GM23248 (cell line): ENCODE measurements around the gene SETD2. TPM values are rescaled to one million over a fixed set of nuclear protein-coding genes. Genes with fewer than 3 reads are reported as not detected.

Experiments
- DNase-seq: peaks from one replicate; pipeline ENCODE4 v3.0.0-alpha.2; 2015
- H2AFZ ChIP-seq: fragments of 200-600 bp; sonication (generic); 2 replicates; pipeline ENCODE4 v1.6.1; 2016; ENCODE audit warnings: antibody characterized with exemption
- H3F3A ChIP-seq: fragments of 200-600 bp; sonication (generic); 2 replicates; pipeline ENCODE4 v1.6.1; 2016; ENCODE audit warnings: mild to moderate bottlenecking, antibody characterized with exemption, mixed run types; ENCODE audit not compliant: insufficient read depth
- H3K27ac ChIP-seq: fragments of 200-600 bp; sonication (generic); 2 replicates; pipeline ENCODE4 v1.5.1; 2016; ENCODE audit warnings: mild to moderate bottlenecking
- H3K27me3 ChIP-seq: fragments of 200-600 bp; sonication (generic); replicated peaks from 2 replicates; pipeline ENCODE4 v1.6.1; 2016; ENCODE audit warnings: mild to moderate bottlenecking; ENCODE audit not compliant: insufficient read depth
- H3K36me3 ChIP-seq: fragments of 200-600 bp; sonication (generic); 2 replicates; pipeline ENCODE4 v1.6.1; 2016; ENCODE audit warnings: low read depth, mild to moderate bottlenecking
- H3K4me1 ChIP-seq: fragments of 200-600 bp; sonication (generic); 2 replicates; pipeline ENCODE4 v1.6.1; 2016; ENCODE audit warnings: mild to moderate bottlenecking; ENCODE audit not compliant: insufficient read depth
- H3K4me2 ChIP-seq: fragments of 200-600 bp; sonication (generic); one replicate; pipeline ENCODE4 v1.6.1; 2016; ENCODE audit warnings: mild to moderate bottlenecking; ENCODE audit not compliant: unreplicated experiment
- H3K4me3 ChIP-seq: fragments of 200-600 bp; sonication (generic); 2 replicates; pipeline ENCODE4 v1.5.1; 2016; ENCODE audit warnings: mild to moderate bottlenecking
- H3K79me2 ChIP-seq: fragments of 200-600 bp; sonication (generic); 2 replicates; pipeline ENCODE4 v1.6.1; 2016; ENCODE audit warnings: mild to moderate bottlenecking; ENCODE audit not compliant: insufficient read depth
- H3K9ac ChIP-seq: fragments of 200-600 bp; sonication (generic); 2 replicates; pipeline ENCODE4 v1.6.1; 2016; ENCODE audit warnings: mild to moderate bottlenecking
- H3K9me2 ChIP-seq: fragments of 200-600 bp; sonication (generic); 2 replicates; pipeline ENCODE4 v1.6.1; 2016; ENCODE audit warnings: mixed run types, mild to moderate bottlenecking, moderate library complexity; ENCODE audit not compliant: insufficient read depth
- H3K9me3 ChIP-seq: fragments of 200-600 bp; sonication (generic); one replicate; pipeline ENCODE4 v1.6.1; 2017; ENCODE audit warnings: low read depth
- H4K20me1 ChIP-seq: fragments of 200-600 bp; sonication (generic); 2 replicates; pipeline ENCODE4 v1.6.0; 2016; ENCODE audit not compliant: insufficient read depth
- EZH2 ChIP-seq: fragments of 200-600 bp; sonication (generic); IDR thresholded peaks from 2 replicates; pipeline ENCODE4 v1.6.1; 2018; ENCODE audit warnings: antibody characterized with exemption, mild to moderate bottlenecking; ENCODE audit not compliant: insufficient read depth, poor library complexity, severe bottlenecking
- EZH2phosphoT487 ChIP-seq: fragments of 200-600 bp; sonication (generic); IDR thresholded peaks from 2 replicates; pipeline ENCODE4 v1.6.1; 2018; ENCODE audit warnings: antibody characterized with exemption, moderate library complexity, mild to moderate bottlenecking, low read depth; ENCODE audit not compliant: insufficient read depth
- WGBS, 2 experiments: methylation state at CpG; one replicate each; pipeline ENCODE4 v1.1.6; 2015 to 2017; ENCODE audit warnings: low lambda C conversion rate in 2 of 2, low coverage in 1 of 2; ENCODE audit errors: missing lambda C conversion rate in 2 of 2; 5-methylcytosine and 5-hydroxymethylcytosine counted together
- in situ Hi-C: fragments of 300-500 bp; cut with MboI; formaldehyde crosslinking; loops from 2 replicates; pipeline ENCODE4 v1.15.0; 2020
- polyA plus RNA-seq: library from polyadenylated mRNA; unstranded; fragments of >200 nt; fragmentation: Nextera tagmentation; extraction: Ambion mirVana; gene quantifications from 2 replicates; pipeline ENCODE4 v1.2.1, GENCODE V29; 2016
- total RNA-seq: library from RNA; depleted of rRNA; stranded (reverse); fragments of >200 nt; shearing (Covaris generic); gene quantifications from 2 replicates; pipeline ENCODE4 v1.2.3, GENCODE V29; 2014

SETD2 gene
- total and polyA plus RNA-seq, 2 experiments from 2014 or later = 16.2 to 24.0 TPM

- no peaks in the 10 kb centered on the region for H3K36me3 ChIP-seq
- H3F3A ChIP-seq = peaks cover 11% of the 10 kb centered on the region; the same call in 1 of the 2 replicates
- in situ Hi-C loops = no loop called here
- 1% methylated on average over 54 to 64 of the region's 64 CpGs for WGBS, 2 experiments
- peak; percentile 99 for DNase-seq
- TF ChIP-seq EZH2 (no peak), EZH2phosphoT487 (no peak)
- no peaks in the 10 kb centered on the region for H3K27me3 ChIP-seq
- H2AFZ ChIP-seq = peak within 1 kb of the TSS; percentile 77
- H3K27ac ChIP-seq = peak within 1 kb of the TSS; percentile 93
- no peaks in the 10 kb centered on the region for H3K9me2 ChIP-seq
- H3K9ac ChIP-seq = peak within 1 kb of the TSS; percentile 93
- H3K4me3 ChIP-seq = peak within 1 kb of the TSS; percentile 90
- H3K4me1 ChIP-seq = peaks cover 12% of the 10 kb centered on the region; the same call in 1 of the 2 replicates
- H3K79me2 ChIP-seq = peaks cover 46% of the 10 kb centered on the region
- H3K9me3 ChIP-seq = no peaks in the 10 kb centered on the region
- peak within 1 kb of the TSS; percentile 80 for H3K4me2 ChIP-seq
- H4K20me1 ChIP-seq = no peaks in the 10 kb centered on the region
Observed at GRCh38 chr3:46976326-46977190, 187.4 kb downstream of the SETD2 start, which contains the start of gene CCDC12. Gene CCDC12 (minus strand): TSS chr3:46976745. CDS start chr3:46976732, 13 bp downstream.

DNA sequence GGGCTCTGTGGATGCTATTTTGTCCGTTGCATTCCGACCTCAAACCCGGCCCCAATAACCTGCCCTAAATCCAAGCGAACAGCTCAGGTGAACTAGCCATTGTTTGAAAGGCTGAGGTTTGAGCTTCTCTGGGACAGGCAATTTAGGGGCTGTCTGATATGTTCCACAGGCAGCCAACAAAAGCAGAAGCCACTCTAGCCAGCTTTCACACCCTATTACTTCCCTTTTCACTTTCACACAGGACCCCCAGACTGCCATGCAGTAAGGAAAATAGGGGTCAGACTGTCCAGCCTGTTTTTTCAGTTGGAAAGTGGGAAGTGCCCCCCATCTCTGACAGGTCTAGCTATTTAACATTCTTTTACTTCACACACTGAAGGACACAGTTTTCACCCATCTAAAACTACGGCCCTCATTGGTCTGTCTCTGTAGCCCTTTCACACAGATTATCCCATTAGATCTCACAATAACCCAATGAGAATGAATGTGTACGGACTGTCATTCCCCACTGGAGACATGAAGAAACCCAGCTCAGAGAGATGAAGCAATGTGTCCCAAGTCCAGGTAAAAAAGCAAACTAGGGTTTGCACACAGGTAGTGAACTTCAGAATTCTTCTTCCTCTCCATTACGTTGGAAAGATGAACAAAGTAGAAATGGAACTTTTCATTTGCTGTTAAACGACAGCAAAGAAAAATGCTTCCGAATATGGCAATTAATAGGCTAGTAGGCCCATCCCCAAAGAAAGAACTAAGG, 189.3 kb downstream of the SETD2 start:
- H2AFZ ChIP-seq = no peak overlapping the region
- WGBS, 2 experiments = 88 to 89% methylated on average over 9 of the region's 9 CpGs
- no peak for TF ChIP-seq EZH2
- TF ChIP-seq EZH2phosphoT487 = no peak
- H3K27ac ChIP-seq = no peak overlapping the region
- H3K4me2 ChIP-seq = peak overlapping the region; percentile 80
- no peak for DNase-seq
- no peaks in the 10 kb centered on the region for H3K9me3 ChIP-seq
- H4K20me1 ChIP-seq = peaks cover under 1% of the 10 kb centered on the region; the same call in 1 of the 2 replicates
- H3K27me3 ChIP-seq = no peaks in the 10 kb centered on the region
- peaks cover 25% of the 10 kb centered on the region for H3K4me1 ChIP-seq
- H3K36me3 ChIP-seq = no peaks in the 10 kb centered on the region
- in situ Hi-C loops = no loop called here
- H3K79me2 ChIP-seq = peaks cover 66% of the 10 kb centered on the region
- peaks cover 26% of the 10 kb centered on the region; the same call in 1 of the 2 replicates for H3F3A ChIP-seq
- H3K4me3 ChIP-seq = peak overlapping the region; percentile 90
- H3K9ac ChIP-seq = no peak overlapping the region
- no peaks in the 10 kb centered on the region for H3K9me2 ChIP-seq

- peaks cover 13% of the 10 kb centered on the region; the same call in 1 of the 2 replicates for H4K20me1 ChIP-seq
- H3K27me3 ChIP-seq = no peaks in the 10 kb centered on the region
Observed at GRCh38 chr3:46972396-46972795, 191.5 kb downstream of the SETD2 start.

GRCh38 chr3:46971742-46972141, 192.2 kb downstream of the SETD2 start:
- H3K27me3 ChIP-seq = no peaks in the 10 kb centered on the region
- H3K4me2 ChIP-seq = peak overlapping the region; percentile 24
- 100% methylated on average over 1 of the region's 1 CpG for WGBS, 2 experiments
- peaks cover 20% of the 10 kb centered on the region for H3K4me1 ChIP-seq
- in situ Hi-C loops = no loop called here
- H3K79me2 ChIP-seq = peaks cover 95% of the 10 kb centered on the region
- no peak overlapping the region for H3K9ac ChIP-seq
- H3K9me2 ChIP-seq = no peaks in the 10 kb centered on the region
- H3K27ac ChIP-seq = no peak overlapping the region
- TF ChIP-seq EZH2 = no peak
- TF ChIP-seq EZH2phosphoT487 = no peak
- H3F3A ChIP-seq = peaks cover 19% of the 10 kb centered on the region; the same call in 1 of the 2 replicates
- no peaks in the 10 kb centered on the region for H3K9me3 ChIP-seq
- no peak overlapping the region for H2AFZ ChIP-seq
- DNase-seq = no peak
- H4K20me1 ChIP-seq = peaks cover 13% of the 10 kb centered on the region; the same call in 1 of the 2 replicates
- no peak overlapping the region for H3K4me3 ChIP-seq
- no peaks in the 10 kb centered on the region for H3K36me3 ChIP-seq

More at GRCh38 chr3:46972396-46972795, 191.5 kb downstream of the SETD2 start:
- Histone ChIP-seq H3K4me2 (no peak overlapping the region), H3K9ac (no peak overlapping the region), H3K79me2 (peaks cover 88% of the 10 kb centered on the region), H3K36me3 (no peaks in the 10 kb centered on the region), H3K27ac (no peak overlapping the region), H3K9me2 (no peaks in the 10 kb centered on the region), H3K4me3 (no peak overlapping the region), H3K9me3 (no peaks in the 10 kb centered on the region), H2AFZ (no peak overlapping the region), H3K4me1 (peaks cover 24% of the 10 kb centered on the region), H3F3A (peaks cover 23% of the 10 kb centered on the region; the same call in 1 of the 2 replicates)
- TF ChIP-seq EZH2phosphoT487 (no peak), EZH2 (no peak)
- 73 to 75% methylated on average over 2 of the region's 2 CpGs for WGBS, 2 experiments
- DNase-seq = no peak
- in situ Hi-C loops = no loop called here
